Heart left ventricle (tissue), 16 donors: ENCODE results near the gene USP34. TPM values are rescaled to one million over a fixed set of nuclear protein-coding genes. Genes with fewer than 3 reads are reported as not detected.

Source experiments
- ATAC-seq, 4 donors: fragments of 200-7000 bp; cut with Tn5 transposase; one replicate each; pipeline ENCODE4 v1.9.1; 2020 to 2022; ENCODE audit warnings: moderate library complexity in 4 of 4, mild to moderate bottlenecking in 3 of 4, moderate number of reproducible peaks in 1 of 4
- DNase-seq, 5 donors: peaks; one replicate each; pipeline ENCODE4 v3.0.0-alpha.2; 2020
- H3K27ac ChIP-seq, 12 donors: fragments of 200-600 bp; sonication (generic) in 4 of 12; one replicate each; pipeline versions ENCODE4 v1.5.0 to v1.8.0; 2016 to 2022; ENCODE audit warnings: mild to moderate bottlenecking in 2 of 12
- H3K27me3 ChIP-seq, 9 donors: fragments of 200-600 bp; sonication (generic) in 2 of 9; one replicate each; pipeline versions ENCODE4 v1.5.1 to v1.8.0; 2016 to 2022; ENCODE audit warnings: mild to moderate bottlenecking in 3 of 9
- H3K36me3 ChIP-seq, 9 donors: fragments of 200-600 bp; sonication (generic) in 2 of 9; one replicate each; pipeline versions ENCODE4 v1.5.0 to v1.8.0; 2018 to 2022; ENCODE audit warnings: mild to moderate bottlenecking in 2 of 9
- H3K4me1 ChIP-seq, 12 donors: fragments of 200-600 bp; sonication (generic) in 4 of 12; one replicate each; pipeline versions ENCODE4 v1.5.0 to v1.8.0; 2016 to 2022; ENCODE audit warnings: mild to moderate bottlenecking in 3 of 12
- H3K4me3 ChIP-seq, 12 donors: fragments of 200-600 bp; sonication (generic) in 4 of 12; one replicate each; pipeline versions ENCODE4 v1.5.0 to v1.8.0; 2017 to 2022; ENCODE audit warnings: mild to moderate bottlenecking in 9 of 12, moderate library complexity in 4 of 12
- H3K9me3 ChIP-seq, 12 donors: fragments of 200-600 bp; sonication (generic) in 4 of 12; one replicate each; pipeline versions ENCODE4 v1.5.0 to v1.8.0; 2016 to 2022; ENCODE audit warnings: mild to moderate bottlenecking in 1 of 12
- CTCF ChIP-seq, 12 donors: fragments of 200-600 bp; sonication (generic) in 4 of 12; IDR thresholded peaks; one replicate each; pipeline versions ENCODE4 v1.5.0 to v1.8.0; 2018 to 2022; ENCODE audit warnings: antibody characterized with exemption in 12 of 12, mild to moderate bottlenecking in 5 of 12
- POLR2A ChIP-seq, 2 donors: fragments of 450-650 bp; IDR thresholded peaks; one replicate each; pipeline ENCODE4 v1.6.1; 2017; ENCODE audit warnings: antibody characterized with exemption in 2 of 2, mild to moderate bottlenecking in 2 of 2, moderate library complexity in 2 of 2
- WGBS, 4 donors: extraction: QIAGEN DNeasy Blood & Tissue Kit in 2 of 4; methylation state at CpG; one replicate each; pipeline versions ENCODE4 v1.1.5 to v1.1.7; 2013 to 2018; 5-methylcytosine and 5-hydroxymethylcytosine counted together
- intact Hi-C, 10 donors: fragments of 100-400 bp; cut with DNase I; formaldehyde crosslinking; loops; one replicate each; pipeline versions ENCODE4 v1.11.1 to v1.14.2; 2022
- polyA plus RNA-seq, 2 donors: library from polyadenylated mRNA; stranded (reverse); fragments of 200-250 nt; gene quantifications; one replicate each; pipeline ENCODE4 v1.2.3, GENCODE V29; 2013
- total RNA-seq, 9 donors: library from RNA; depleted of rRNA in 2 of 9; stranded (reverse); fragments of >200 nt in 2 of 9; fragmentation: NEBNext Ultra II Directional in 3 of 9; extraction: Animal tissue kit (Norgen Biotek cat#: 25700) in 3 of 9; gene quantifications; one replicate each; pipeline versions ENCODE4 v1.1.0 to v1.2.4, GENCODE V29; 2016 to 2023
- donor health status: ischemic (EF 13 %, LVEDD 7.1; RV severe dilation, severe dysfunction).
- donor health status: healthy with polysubstance abuse.
- donor health status: DM: no; HTN: yes; CAD: no.
- donor health status: DM: no; HTN: no; CAD: no.
- donor health status: ischemic (EF 25% LVEDD 6.9; RV normal size, moderate dysfunction).
- donor health status: ischemic (EF 25% LVEDD 5.7; RV mildly dilated, moderate dysfunction).
- donor health status: healthy.
- donor health status: DM: yes; HTN: yes; CAD: no.
- donor health status: ischemic (EF 35%, LVEDD 5.7; RV mildly dilated, moderate dysfunction).
- donor health status: nonischemic (EF 11% LVEDD 7.7; RV severe dilation, severe dysfunction).
- donor health status: DM: yes; HTN: yes; CAD: no.
- donor health status: PGD.
- donor health status: ischemic (EF 29% LVEDD 5.4; RV normal size, mild dysfunction).
- donor health status: nonischemic (EF 23%, LVEDD 6.1; RV moderate dilation, normal function).

Gene USP34
- total and polyA plus RNA-seq, 11 donors = 33.3 to 82.8 (median 60.6) TPM

GRCh38 chr2:61379521-61379920 is 91.4 kb downstream of the USP34 start:
- Histone ChIP-seq H3K36me3 (peaks cover 0 to 82% (median 70%) of the 10 kb centered on the region in 9 donors), H3K9me3 (no peaks in the 10 kb centered on the region), H3K4me3 (no peak overlapping the region), H3K27ac (peak overlapping the region in 5 of 12 donors; percentile 11 to 68 (median 63)), H3K4me1 (peaks cover 0 to 16% (median 3%) of the 10 kb centered on the region in 12 donors), H3K27me3 (no peaks in the 10 kb centered on the region)
- intact Hi-C loops = loop anchor here in 1 of 10 donors (10.0 kb wide), 1 partner anchor 55 kb away; no protein-coding TSS in a partner anchor
- WGBS, 4 donors = 75 to 91% (median 85%) methylated on average over 2 of the region's 2 CpGs
- TF ChIP-seq CTCF (IDR thresholded peaks at IDR 0.05) (no peak), POLR2A (IDR thresholded peaks at IDR 0.05) (no peak)
- ATAC-seq (no peak), DNase-seq (no peak)

- intact Hi-C loops = loop anchor here in 1 of 10 donors (10.0 kb wide), 1 partner anchor 53 kb away; no protein-coding TSS in a partner anchor
- Histone ChIP-seq H3K9me3 (no peaks in the 10 kb centered on the region), H3K4me1 (peaks cover 0 to 16% (median 3%) of the 10 kb centered on the region in 12 donors), H3K4me3 (no peak overlapping the region), H3K27me3 (no peaks in the 10 kb centered on the region), H3K36me3 (peaks cover 0 to 91% (median 75%) of the 10 kb centered on the region in 9 donors), H3K27ac (no peak overlapping the region)
- DNase-seq = no peak
- TF ChIP-seq POLR2A (IDR thresholded peaks at IDR 0.05) (no peak), CTCF (IDR thresholded peaks at IDR 0.05) (no peak)
- whole genome bisulfite sequencing, 4 donors = 94 to 98% (median 96%) methylated on average over 5 of the region's 5 CpGs
- ATAC-seq = no peak
These were observed 92.6 kb downstream of the USP34 start for GRCh38 chr2:61378281-61378680.

GRCh38 chr2:61377046-61377445 is 93.8 kb downstream of the USP34 start:
- Histone ChIP-seq H3K36me3 (peaks cover 0 to 86% (median 67%) of the 10 kb centered on the region in 9 donors), H3K4me3 (no peak overlapping the region), H3K27me3 (no peaks in the 10 kb centered on the region), H3K4me1 (peaks cover 0 to 16% (median 3%) of the 10 kb centered on the region in 12 donors), H3K27ac (no peak overlapping the region), H3K9me3 (no peaks in the 10 kb centered on the region)
- intact Hi-C loops = loop anchor here in 1 of 10 donors (10.0 kb wide), 1 partner anchor 52 kb away; no protein-coding TSS in a partner anchor
- DNase-seq = no peak
- 43 to 100% (median 54%) methylated on average over 1 of the region's 1 CpG for WGBS, 4 donors
- no peak for ATAC-seq
- TF ChIP-seq POLR2A (IDR thresholded peaks at IDR 0.05) (no peak), CTCF (IDR thresholded peaks at IDR 0.05) (no peak)

- WGBS, 4 donors = 97 to 99% (median 98%) methylated on average over 4 of the region's 4 CpGs
- Histone ChIP-seq H3K4me3 (no peak overlapping the region), H3K9me3 (no peaks in the 10 kb centered on the region), H3K27ac (no peak overlapping the region), H3K36me3 (peaks cover 0 to 84% (median 66%) of the 10 kb centered on the region in 9 donors), H3K27me3 (no peaks in the 10 kb centered on the region), H3K4me1 (peaks cover 0 to 16% (median 0%) of the 10 kb centered on the region in 12 donors)
- ATAC-seq (no peak), DNase-seq (no peak)
- intact Hi-C loops = loop anchor here in 1 of 10 donors (10.0 kb wide), 1 partner anchor 51 kb away; no protein-coding TSS in a partner anchor
- TF ChIP-seq POLR2A (IDR thresholded peaks at IDR 0.05) (no peak), CTCF (IDR thresholded peaks at IDR 0.05) (no peak)
These were observed 94.7 kb downstream of the USP34 start for GRCh38 chr2:61376211-61376610.
